B cell (primary cell): ENCODE measurements around the gene IFNAR2. TPM values are rescaled to one million over a fixed set of nuclear protein-coding genes. Genes with fewer than 3 reads are reported as not detected.

Experiments used
- ATAC-seq: fragments of 200-7000 bp; cut with Tn5 transposase; one replicate; pipeline ENCODE4 v1.10.0; 2021; ENCODE audit warnings: low read depth, mild to moderate bottlenecking, moderate number of reproducible peaks, moderate library complexity
- CTCF ChIA-PET: fragments of 350-600 bp; sonication (Branson Sonifier 250); formaldehyde crosslinking; loops from one replicate; lab custom pipeline; 2021; ENCODE audit warnings: antibody characterized with exemption, inconsistent platforms; lab: Charles Lee
- POLR2A ChIA-PET: fragments of 350-600 bp; sonication (Branson Sonifier 250); formaldehyde crosslinking; loops from one replicate; lab custom pipeline; 2021; ENCODE audit warnings: antibody characterized with exemption; lab: Charles Lee
- DNase-seq: peaks from one replicate; pipeline ENCODE4 v3.0.0; 2013
- H2AFZ ChIP-seq: 2 replicates; pipeline ENCODE4 v1.6.1; 2012; ENCODE audit warnings: mild to moderate bottlenecking, low read depth, low read length; ENCODE audit not compliant: insufficient read depth, poor library complexity, severe bottlenecking
- H3K27ac ChIP-seq, 2 donors: 1 replicate in 1 of 2; 2 replicates in 1 of 2; pipeline ENCODE4 v1.5.1; 2012 to 2013; ENCODE audit warnings: low read length in 2 of 2, mild to moderate bottlenecking in 2 of 2, moderate library complexity in 1 of 2
- H3K27me3 ChIP-seq, 4 experiments: fragments of 200-600 bp in 1 of 4; sonication (generic) in 1 of 4; replicated peaks in 1 of 4; 1 replicate in 2 of 4; 2 replicates in 2 of 4; pipeline versions ENCODE4 v1.6.1 to v1.7.0; 2013 to 2016; ENCODE audit warnings: low read length in 3 of 4, mild to moderate bottlenecking in 2 of 4, mixed read lengths in 1 of 4, moderate library complexity in 1 of 4; ENCODE audit not compliant: insufficient read depth in 4 of 4, control insufficient read depth in 3 of 4; ENCODE audit errors: control extremely low read depth in 1 of 4
- H3K36me3 ChIP-seq, 2 experiments: replicated peaks in 1 of 2; 1 replicate in 1 of 2; 2 replicates in 1 of 2; pipeline versions ENCODE4 v1.6.1 to v1.7.1; 2013; ENCODE audit warnings: low read length in 1 of 2; ENCODE audit not compliant: insufficient read depth in 2 of 2, control insufficient read depth in 1 of 2; ENCODE audit errors: control extremely low read depth in 1 of 2, extremely low read depth in 1 of 2
- H3K4me1 ChIP-seq, 2 donors: fragments of 200-600 bp in 1 of 2; sonication (generic) in 1 of 2; 1 replicate in 1 of 2; 2 replicates in 1 of 2; pipeline versions ENCODE4 v1.5.1 to v1.6.1; 2013 to 2017; ENCODE audit warnings: low read length in 2 of 2; ENCODE audit not compliant: control insufficient read depth in 2 of 2, insufficient read depth in 2 of 2
- H3K4me2 ChIP-seq: replicated peaks from 2 replicates; pipeline ENCODE3; 2012; ENCODE audit warnings: mild to moderate bottlenecking, low read depth, low read length; ENCODE audit not compliant: poor library complexity, severe bottlenecking
- H3K4me3 ChIP-seq, 5 experiments: fragments of 200-600 bp in 1 of 5; sonication (generic) in 1 of 5; 1 replicate in 3 of 5; 2 replicates in 2 of 5; pipeline versions ENCODE4 v1.5.1 to v1.7.0; 2011 to 2016; ENCODE audit warnings: low read length in 4 of 5, mild to moderate bottlenecking in 4 of 5, low read depth in 2 of 5, control low read depth in 1 of 5, moderate library complexity in 1 of 5; ENCODE audit not compliant: insufficient read depth in 1 of 5; ENCODE audit errors: control extremely low read depth in 1 of 5, extremely low read depth in 1 of 5
- H3K79me2 ChIP-seq: fragments of 200-600 bp; sonication (generic); one replicate; pipeline ENCODE4 v1.6.0; 2016; ENCODE audit warnings: low read length; ENCODE audit not compliant: control insufficient read depth, insufficient read depth
- H3K9ac ChIP-seq: fragments of 200-600 bp; sonication (generic); 2 replicates; pipeline ENCODE4 v1.6.1; 2017; ENCODE audit warnings: mild to moderate bottlenecking, low read length, moderate library complexity
- H3K9me3 ChIP-seq, 3 donors: one replicate each; pipeline versions ENCODE4 v1.6.1 to v1.7.1; 2013; ENCODE audit warnings: low read length in 2 of 3; ENCODE audit not compliant: control insufficient read depth in 2 of 3, insufficient read depth in 1 of 3; ENCODE audit errors: control extremely low read depth in 1 of 3
- H4K20me1 ChIP-seq: 2 replicates; pipeline ENCODE4 v1.6.0; 2012; ENCODE audit warnings: mild to moderate bottlenecking, low read length; ENCODE audit not compliant: insufficient read depth, control insufficient read depth, poor library complexity, severe bottlenecking
- H3K27ac Mint-ChIP-seq: one replicate; pipeline ENCODE4 v1.8.0; 2021; ENCODE audit warnings: mixed read lengths
- H3K27me3 Mint-ChIP-seq: one replicate; pipeline ENCODE4 v1.8.0; 2021; ENCODE audit warnings: mixed read lengths
- H3K4me1 Mint-ChIP-seq: one replicate; pipeline ENCODE4 v1.8.0; 2021; ENCODE audit warnings: mixed read lengths
- H3K4me3 Mint-ChIP-seq: one replicate; pipeline ENCODE4 v1.8.0; 2021; ENCODE audit warnings: mixed read lengths
- H3K9me3 Mint-ChIP-seq: one replicate; pipeline ENCODE4 v1.8.0; 2022; ENCODE audit warnings: mixed read lengths; ENCODE audit not compliant: insufficient read depth
- CTCF ChIP-seq: fragments of 200-600 bp; IDR thresholded peaks from one replicate; pipeline ENCODE4 v1.8.0; 2022; ENCODE audit warnings: antibody characterized with exemption, mild to moderate bottlenecking
- EZH2 ChIP-seq: IDR thresholded peaks from 2 replicates; pipeline ENCODE4 v1.6.1; 2012; ENCODE audit warnings: borderline replicate concordance, low read depth, mild to moderate bottlenecking, moderate library complexity, low read length; ENCODE audit not compliant: insufficient read depth, poor library complexity, severe bottlenecking
- WGBS: methylation state at CpG from one replicate; pipeline ENCODE4 v1.1.5; 2013; ENCODE audit warnings: missing lambda C conversion rate; ENCODE audit not compliant: insufficient coverage; 5-methylcytosine and 5-hydroxymethylcytosine counted together
- intact Hi-C: fragments of 100-400 bp; cut with micrococcal nuclease; formaldehyde crosslinking; loops from one replicate; pipeline ENCODE4 v1.10.0; 2022
- polyA plus RNA-seq: library from polyadenylated mRNA; depleted of rRNA; stranded (reverse); fragments of >200 nt; gene quantifications from 2 replicates; pipeline ENCODE4 v1.2.3, GENCODE V29; 2012
- total RNA-seq, 2 donors: library from RNA; stranded (reverse); fragments of 120-200 nt in 1 of 2; gene quantifications; 1 replicate in 1 of 2; 2 replicates in 1 of 2; pipeline versions ENCODE4 v1.2.3 to v1.2.4, GENCODE V29; 2013 to 2022

Gene IFNAR2
- total and polyA plus RNA-seq, 2 donors (not counting 1 experiment from before 2014, with no cell fraction given): 33.0 to 45.0 TPM

GRCh38 chr21:33259995-33260394 is 30.3 kb downstream of the IFNAR2 start:
- intact Hi-C loops: no loop called here
- peaks cover 8 to 58% of the 10 kb centered on the region in 2 experiments for H3K36me3 ChIP-seq
- H3K27ac ChIP-seq: peak overlapping the region in 1 of 2 donors; percentile 47
- peaks cover 9% of the 10 kb centered on the region for H4K20me1 ChIP-seq
- DNase-seq (no peak), ATAC-seq (no peak)
- H3K27ac Mint-ChIP-seq: peak overlapping the region; percentile 67
- H3K4me1 Mint-ChIP-seq: peaks cover 28% of the 10 kb centered on the region
- no peaks in the 10 kb centered on the region for H3K27me3 Mint-ChIP-seq
- no peak for TF ChIP-seq EZH2
- no peak for TF ChIP-seq CTCF
- peaks cover 16% of the 10 kb centered on the region for H3K79me2 ChIP-seq
- no peaks in the 10 kb centered on the region for H3K27me3 ChIP-seq
- peaks cover 4 to 14% of the 10 kb centered on the region in 2 donors for H3K4me1 ChIP-seq
- 100% methylated on average over 1 of the region's 7 CpGs for WGBS
- H3K9me3 Mint-ChIP-seq: no peaks in the 10 kb centered on the region
- no peak overlapping the region for H2AFZ ChIP-seq
- no peak overlapping the region for H3K4me3 Mint-ChIP-seq
- H3K9ac ChIP-seq: no peak overlapping the region
- H3K4me2 ChIP-seq: no peak overlapping the region
- H3K4me3 ChIP-seq: no peak overlapping the region
- peaks cover 0 to 14% (median 4%) of the 10 kb centered on the region in 3 donors for H3K9me3 ChIP-seq
- CTCF ChIA-PET: interaction anchor here (1.3 to 2.0 kb wide), 3 partner anchors 60 to 185 kb away, joined by 3 to 6 read pairs (median 4); no protein-coding TSS in a partner anchor
- POLR2A ChIA-PET: no interaction called here

GRCh38 chr21:33261635-33262034 is 31.9 kb downstream of the IFNAR2 start:
- Histone ChIP-seq H3K36me3 (peaks cover 6 to 41% of the 10 kb centered on the region in 2 experiments), H4K20me1 (no peaks in the 10 kb centered on the region), H3K9ac (no peak overlapping the region), H3K4me1 (peaks cover 9 to 26% of the 10 kb centered on the region in 2 donors), H3K79me2 (peaks cover 22% of the 10 kb centered on the region), H2AFZ (no peak overlapping the region), H3K4me3 (no peak overlapping the region), H3K27me3 (no peaks in the 10 kb centered on the region), H3K4me2 (no peak overlapping the region), H3K9me3 (peaks cover 0 to 14% (median 4%) of the 10 kb centered on the region in 3 donors), H3K27ac (peak overlapping the region in 1 of 2 donors; percentile 61)
- TF ChIP-seq EZH2: no peak
- no peak for TF ChIP-seq CTCF
- Mint-ChIP-seq H3K27ac (peak overlapping the region; percentile 67), H3K27me3 (no peaks in the 10 kb centered on the region), H3K9me3 (no peaks in the 10 kb centered on the region), H3K4me1 (peaks cover 35% of the 10 kb centered on the region), H3K4me3 (no peak overlapping the region)
- intact Hi-C loops: no loop called here
- no peak for ATAC-seq
- no peak for DNase-seq
- 0% methylated on average over 1 of the region's 3 CpGs for WGBS
- ChIA-PET POLR2A (interaction anchor here (0.8 kb wide), 1 partner anchor 100 kb away, joined by 4 read pairs; no protein-coding TSS in a partner anchor), CTCF (interaction anchor here (1.0 to 1.6 kb wide), 3 partner anchors 38 to 183 kb away, joined by 3 to 5 read pairs (median 3); no protein-coding TSS in a partner anchor)
